OCI-LY7 (cell line): ENCODE measurements around the gene PLXNB2. TPM values are rescaled to one million over a fixed set of nuclear protein-coding genes. Genes with fewer than 3 reads are reported as not detected.
"Not testable (repeated sequence)": the region's sequence is repeated elsewhere in the genome, so short reads cannot be mapped to it uniquely, and the experiment has no call there.

ENCODE experiments used
- BruUV-seq: library from RNA; stranded (reverse); fragments of 400-500 nt; replicated peaks from 2 replicates; lab custom pipeline; 2021; lab: Mats Ljungman, UMichigan
- CTCF ChIA-PET: fragments of 300-600 bp; sonication (Branson Sonifier 250); formaldehyde crosslinking; loops from one replicate; lab custom pipeline; 2022; ENCODE audit warnings: antibody characterized with exemption; ENCODE audit not compliant: unreplicated experiment; lab: Charles Lee
- POLR2A ChIA-PET: fragments of 300-600 bp; sonication (Branson Sonifier 250); formaldehyde crosslinking; loops from one replicate; lab custom pipeline; 2022; ENCODE audit warnings: antibody characterized with exemption; lab: Charles Lee
- DNase-seq: peaks from one replicate; pipeline ENCODE4 v3.0.0-alpha.2; 2015; ENCODE audit warnings: low spot score
- H2AFZ ChIP-seq: fragments of 200-600 bp; sonication (generic), shearing (Covaris generic); 2 replicates; pipeline ENCODE4 v1.6.1; 2014; ENCODE audit warnings: mild to moderate bottlenecking, antibody characterized with exemption, low read length, moderate library complexity
- H3K27ac ChIP-seq: fragments of 200-600 bp; sonication (generic); 2 replicates; pipeline ENCODE4 v1.5.1; 2014; ENCODE audit warnings: mixed run types, low read depth, mild to moderate bottlenecking, moderate library complexity, low read length, inconsistent platforms; ENCODE audit not compliant: poor library complexity, severe bottlenecking
- H3K36me3 ChIP-seq: fragments of 200-600 bp; sonication (generic); 2 replicates; pipeline ENCODE4 v1.6.1; 2014; ENCODE audit warnings: mild to moderate bottlenecking, antibody characterized with exemption, low read length, moderate library complexity, mixed read lengths; ENCODE audit not compliant: insufficient read depth
- H3K4me1 ChIP-seq: fragments of 200-600 bp; sonication (generic); 2 replicates; pipeline ENCODE4 v1.5.1; 2014; ENCODE audit warnings: mild to moderate bottlenecking, low read length; ENCODE audit not compliant: insufficient read depth, poor library complexity, severe bottlenecking
- H3K4me2 ChIP-seq: fragments of 200-600 bp; sonication (generic); 2 replicates; pipeline ENCODE4 v1.6.1; 2014; ENCODE audit warnings: mild to moderate bottlenecking, low read length
- H3K4me3 ChIP-seq: fragments of 200-600 bp; sonication (generic); 2 replicates; pipeline ENCODE4 v1.5.1; 2014; ENCODE audit warnings: mild to moderate bottlenecking, low read depth, low read length; ENCODE audit not compliant: poor library complexity, severe bottlenecking
- H3K79me2 ChIP-seq: fragments of 200-600 bp; sonication (generic); 2 replicates; pipeline ENCODE4 v1.6.1; 2016; ENCODE audit warnings: low read depth, mild to moderate bottlenecking, low read length, moderate library complexity, mixed read lengths; ENCODE audit not compliant: insufficient read depth
- H3K9me2 ChIP-seq: fragments of 200-600 bp; sonication (generic); 2 replicates; pipeline ENCODE4 v1.6.1; 2016; ENCODE audit warnings: mild to moderate bottlenecking, low read length, mixed read lengths; ENCODE audit not compliant: insufficient read depth
- H3K9me3 ChIP-seq: fragments of 200-600 bp; sonication (generic); 2 replicates; pipeline ENCODE4 v1.6.1; 2014; ENCODE audit warnings: mild to moderate bottlenecking, mixed run types, low read length, mixed read lengths
- H4K20me1 ChIP-seq: fragments of 200-600 bp; sonication (generic); 2 replicates; pipeline ENCODE4 v1.6.1; 2014; ENCODE audit warnings: mild to moderate bottlenecking, antibody characterized with exemption, low read length, moderate library complexity, mixed read lengths; ENCODE audit not compliant: insufficient read depth
- CTCF ChIP-seq: fragments of 200-600 bp; sonication (generic); conservative IDR thresholded peaks from 2 replicates; pipeline ENCODE4 v1.5.1; 2014; ENCODE audit warnings: mild to moderate bottlenecking, antibody characterized with exemption, low read length, moderate library complexity, mixed read lengths
- EZH2phosphoT487 ChIP-seq: fragments of 200-600 bp; sonication (generic); IDR thresholded peaks from 2 replicates; pipeline ENCODE4 v1.6.1; 2018; ENCODE audit warnings: low read depth, borderline replicate concordance, mild to moderate bottlenecking, mixed run types, antibody characterized with exemption, low read length, moderate library complexity, mixed read lengths
- intact Hi-C: fragments of 100-400 bp; cut with micrococcal nuclease; formaldehyde crosslinking; loops from one replicate; pipeline ENCODE4 v1.10.0; 2022; ENCODE audit not compliant: unreplicated experiment
- total RNA-seq, 2 experiments: library from RNA; depleted of rRNA in 1 of 2; stranded (reverse); fragments of >200 nt in 1 of 2; shearing (Covaris generic) in 1 of 2; gene quantifications; 2 replicates each; pipeline ENCODE4 v1.2.3, GENCODE V29; 2014 to 2022

The PLXNB2 gene
- total RNA-seq, 2 experiments from 2014 or later: 10.7 to 39.2 TPM

DNA sequence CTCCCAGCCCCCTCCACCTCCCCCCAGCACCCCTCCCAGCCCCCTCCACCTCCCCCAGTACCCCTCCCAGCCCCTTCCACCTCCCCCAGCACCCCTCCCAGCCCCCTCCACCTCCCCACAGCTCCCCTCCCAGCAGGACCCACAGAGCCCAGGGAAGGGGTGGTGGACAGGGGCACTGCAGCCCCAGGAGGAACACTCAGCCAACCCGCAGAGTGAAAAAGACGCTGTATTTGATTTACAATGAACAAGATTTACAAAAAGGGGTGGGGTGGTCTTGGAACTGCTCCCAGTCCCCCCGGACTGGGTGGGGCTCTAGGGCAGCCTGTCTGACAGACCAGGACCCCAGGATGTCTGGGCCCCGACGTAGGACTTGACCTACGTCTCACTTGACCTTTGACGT is 32.7 kb downstream of the PLXNB2 start:
- Histone ChIP-seq H3K4me1 (peaks cover 24% of the 10 kb centered on the region), H3K79me2 (no peaks in the 10 kb centered on the region), H3K27ac (no peak overlapping the region), H3K4me3 (no peak overlapping the region), H2AFZ (no peak overlapping the region), H3K9me2 (no peaks in the 10 kb centered on the region), H3K9me3 (peaks cover 5% of the 10 kb centered on the region; the same call in 1 of the 2 replicates), H3K36me3 (peaks cover 16% of the 10 kb centered on the region; the same call in 1 of the 2 replicates), H4K20me1 (no peaks in the 10 kb centered on the region), H3K4me2 (no peak overlapping the region)
- DNase-seq: no peak
- no peak for TF ChIP-seq CTCF
- no peak for TF ChIP-seq EZH2phosphoT487
- no TSS peak for BruUV-seq
- ChIA-PET CTCF (no interaction called here), POLR2A (no interaction called here)
- intact Hi-C loops: loop anchor here (5.0 kb wide), 1 partner anchor 233 kb away; the partner anchor contains the start of genes LMF2 and NCAPH2

- CTCF ChIA-PET: no interaction called here
- DNase-seq: peak; percentile 80
- H4K20me1 ChIP-seq: no peaks in the 10 kb centered on the region
- no TSS peak for BruUV-seq
- H2AFZ ChIP-seq: no peak overlapping the region
- H3K36me3 ChIP-seq: peaks cover 16% of the 10 kb centered on the region; the same call in 1 of the 2 replicates
- intact Hi-C loops: loop anchor here (5.0 kb wide), 1 partner anchor 233 kb away; the partner anchor contains the start of genes LMF2 and NCAPH2
- H3K4me2 ChIP-seq: no peak overlapping the region
- H3K4me3 ChIP-seq: no peak overlapping the region
- no peak overlapping the region for H3K27ac ChIP-seq
- peaks cover 5% of the 10 kb centered on the region; the same call in 1 of the 2 replicates for H3K9me3 ChIP-seq
- no peaks in the 10 kb centered on the region for H3K79me2 ChIP-seq
- POLR2A ChIA-PET: no interaction called here
- TF ChIP-seq CTCF: peak; percentile 47
- no peak for TF ChIP-seq EZH2phosphoT487
- H3K9me2 ChIP-seq: no peaks in the 10 kb centered on the region
- H3K4me1 ChIP-seq: peaks cover 29% of the 10 kb centered on the region
These were observed 33.1 kb downstream of the PLXNB2 start for GRCh38 chr22:50274311-50274710.

DNA sequence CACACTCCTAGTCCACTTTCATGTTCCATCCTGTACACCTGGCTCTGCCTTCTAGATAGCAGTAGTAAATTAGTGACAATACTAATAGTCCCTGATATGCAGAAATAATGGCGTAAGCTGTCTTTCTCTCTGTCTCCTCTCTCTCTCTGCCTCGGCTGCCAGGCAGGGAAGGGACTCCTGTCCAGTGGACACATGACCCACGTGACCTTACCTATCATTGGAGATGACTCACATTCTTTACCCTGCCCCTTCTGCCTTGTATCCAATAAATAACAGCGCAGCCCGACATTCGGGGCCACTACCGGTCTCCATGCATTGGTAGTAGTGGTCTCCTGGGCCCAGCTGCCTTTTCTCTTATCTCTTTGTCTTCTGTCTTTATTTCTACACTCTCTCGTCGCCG is 33.7 kb downstream of the PLXNB2 start:
- H3K27ac ChIP-seq, H2AFZ ChIP-seq, CTCF ChIA-PET, POLR2A ChIA-PET, H4K20me1 ChIP-seq, H3K9me2 ChIP-seq, BruUV-seq, H3K79me2 ChIP-seq, H3K4me3 ChIP-seq, DNase-seq, H3K4me2 ChIP-seq, H3K9me3 ChIP-seq: not testable (repeated sequence)
- peaks cover 16% of the 10 kb centered on the region; the same call in 1 of the 2 replicates for H3K36me3 ChIP-seq
- H3K4me1 ChIP-seq: peaks cover 34% of the 10 kb centered on the region
- intact Hi-C loops: loop anchor here (5.0 kb wide), 1 partner anchor 234 kb away; the partner anchor contains the start of genes LMF2 and NCAPH2
